ENCODE results near the gene CRYM.

CRYM gene

GRCh38 chr16:21284414-21284813 is 6.3 kb upstream of the CRYM start:
- TF ChIP-seq CTCF (conservative IDR thresholded peaks at IDR 0.05) = no peak
- no peak overlapping the region for H3K27ac ChIP-seq

- TF ChIP-seq CTCF (conservative IDR thresholded peaks at IDR 0.05) = 0 out of 2 replicates have a peak, but pooled peaks have one; percentile 9
- no peak overlapping the region for H3K27ac ChIP-seq
These were observed 5.6 kb upstream of the CRYM start for GRCh38 chr16:21283521-21284289.

GRCh38 chr16:21281698-21282389 is 3.8 kb upstream of the CRYM start:
- H3K27ac ChIP-seq = no peak overlapping the region
- no peak for TF ChIP-seq CTCF (conservative IDR thresholded peaks at IDR 0.05)

GRCh38 chr16:21279501-21279900 is 1.4 kb upstream of the CRYM start:
- no peak for TF ChIP-seq CTCF (conservative IDR thresholded peaks at IDR 0.05)

GRCh38 chr16:21277045-21277926 is 804 bp downstream of the CRYM start:
- H3K27ac ChIP-seq = no peak overlapping the region
- no peak for TF ChIP-seq CTCF (conservative IDR thresholded peaks at IDR 0.05)

More at GRCh38 chr16:21279501-21279900, 1.4 kb upstream of the CRYM start:
- H3K27ac ChIP-seq = no peak overlapping the region

- TF ChIP-seq CTCF (conservative IDR thresholded peaks at IDR 0.05) = no peak
- H3K27ac ChIP-seq = no peak overlapping the region
These were observed 2.0 kb downstream of the CRYM start for GRCh38 chr16:21276090-21276489.

GRCh38 chr16:21275529-21275928 is 2.6 kb downstream of the CRYM start:
- no peak overlapping the region for H3K27ac ChIP-seq
- TF ChIP-seq CTCF (conservative IDR thresholded peaks at IDR 0.05) = no peak
